HG02763 (cell line): ENCODE data around the gene ARPC5L.
A peak's percentile ranks its signal among the peaks of the same experiment; 100 is the strongest.

Experiments used
- ATAC-seq: cut with Tn5 transposase; IDR thresholded peaks from one replicate; pipeline ENCODE4 v1.9.1; 2021; ENCODE audit warnings: mild to moderate bottlenecking, moderate library complexity; ENCODE audit not compliant: unreplicated experiment

The ARPC5L gene

GRCh38 chr9:124863371-124863871 is 1.5 kb downstream of the ARPC5L start:
- no peak for ATAC-seq

DNA sequence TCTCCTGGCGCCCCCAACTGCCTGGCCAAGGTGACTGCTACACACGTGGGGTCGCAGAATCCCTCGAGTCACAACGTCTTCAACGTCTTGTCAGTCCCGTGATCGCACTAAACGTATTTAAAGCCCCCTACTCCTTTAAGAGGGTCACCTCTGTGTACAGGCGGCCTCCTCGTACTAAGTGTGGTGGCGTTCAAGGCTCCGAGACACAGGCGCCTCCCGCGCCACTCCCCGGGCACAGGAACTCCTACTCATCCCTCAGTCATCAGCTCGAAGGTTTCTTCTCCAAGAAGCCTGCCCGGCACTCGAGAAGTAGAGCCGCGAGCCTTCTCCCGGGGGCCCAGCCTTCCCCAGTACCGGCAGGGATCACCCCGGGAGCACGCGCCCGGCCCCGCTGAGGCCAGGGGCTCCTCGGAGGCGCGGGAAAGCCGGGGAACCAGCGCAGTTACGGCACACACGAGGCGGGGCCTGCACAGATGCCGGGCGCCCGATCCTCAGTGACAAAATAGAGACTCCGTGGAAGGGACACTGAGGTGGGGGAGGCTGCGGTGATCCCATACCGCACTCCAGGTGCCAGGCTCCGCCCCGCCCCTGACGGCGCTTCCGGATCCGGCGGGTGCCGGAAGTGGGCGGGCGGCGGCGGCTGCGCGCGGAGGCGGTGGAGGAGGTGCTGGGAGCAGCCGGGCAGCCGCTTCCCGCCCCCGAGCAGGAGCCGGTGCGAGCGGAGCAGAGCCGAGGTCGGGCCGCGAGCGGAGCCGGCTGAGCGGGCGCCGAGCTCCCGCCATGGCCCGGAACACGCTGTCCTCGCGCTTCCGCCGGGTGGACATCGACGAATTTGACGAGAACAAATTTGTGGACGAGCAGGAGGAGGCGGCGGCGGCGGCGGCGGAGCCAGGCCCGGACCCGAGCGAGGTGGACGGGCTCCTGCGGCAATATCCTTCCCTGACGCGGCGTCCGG is 6.9 kb downstream of the ARPC5L start:
- ATAC-seq = peak; percentile 66

DNA sequence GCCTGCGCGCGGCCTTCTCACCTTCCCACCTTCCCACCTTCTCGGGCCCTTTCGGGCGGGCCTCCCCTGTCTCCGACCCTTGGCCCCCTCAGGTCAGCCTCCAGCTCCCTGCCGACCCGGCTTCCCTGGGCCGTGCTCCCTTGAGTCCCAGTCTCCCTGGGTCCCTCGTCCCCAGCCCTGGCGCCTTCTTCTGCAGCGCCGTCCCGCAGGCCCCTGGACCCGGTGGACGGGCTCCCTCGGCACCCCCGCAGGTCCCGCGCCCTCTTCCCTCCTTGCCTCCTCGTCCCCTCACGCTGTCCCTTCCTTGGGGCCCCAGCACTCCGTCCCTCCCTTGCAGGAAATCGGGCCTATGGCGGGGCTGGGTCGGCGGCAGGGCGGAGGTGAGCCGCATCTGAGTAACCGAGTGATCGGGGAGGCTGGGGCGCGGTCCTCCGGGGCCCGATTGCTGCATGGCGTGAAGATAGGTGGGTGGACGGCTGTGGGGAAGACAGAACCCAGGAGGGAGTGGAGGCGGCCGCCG is 7.6 kb downstream of the ARPC5L start:
- ATAC-seq = peak; percentile 1

GRCh38 chr9:124869986-124870560 is 8.1 kb downstream of the ARPC5L start:
- no peak for ATAC-seq

GRCh38 chr9:124870723-124871122 is 8.8 kb downstream of the ARPC5L start:
- ATAC-seq = no peak

GRCh38 chr9:124871156-124871561 is 9.2 kb downstream of the ARPC5L start:
- no peak for ATAC-seq

DNA sequence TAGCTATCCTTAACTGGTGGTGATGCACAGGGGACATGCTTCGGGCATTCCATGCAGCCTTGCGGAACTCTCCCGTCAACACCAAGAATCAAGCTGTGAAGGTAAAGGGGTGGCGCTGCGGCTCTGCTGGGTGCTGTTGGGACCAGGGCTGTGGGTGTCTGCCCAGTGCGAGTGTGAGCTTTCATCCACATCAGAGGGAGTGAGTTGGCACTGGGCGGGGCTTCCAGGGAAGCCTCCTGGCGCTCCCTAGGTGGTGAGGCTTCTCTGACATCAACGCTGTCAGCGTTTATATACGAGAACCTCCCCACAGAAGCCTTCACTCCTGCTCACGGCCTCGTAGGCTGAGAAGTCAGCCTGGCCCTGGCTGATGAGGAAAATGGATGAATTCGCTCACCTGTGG is 11.7 kb downstream of the ARPC5L start:
- no peak for ATAC-seq

- no peak for ATAC-seq
Measured at GRCh38 chr9:124875501-124875900, 13.6 kb downstream of the ARPC5L start.

GRCh38 chr9:124877021-124877782 is 15.3 kb downstream of the ARPC5L start:
- ATAC-seq = no peak

GRCh38 chr9:124878021-124878420 is 16.1 kb downstream of the ARPC5L start:
- no peak for ATAC-seq

DNA sequence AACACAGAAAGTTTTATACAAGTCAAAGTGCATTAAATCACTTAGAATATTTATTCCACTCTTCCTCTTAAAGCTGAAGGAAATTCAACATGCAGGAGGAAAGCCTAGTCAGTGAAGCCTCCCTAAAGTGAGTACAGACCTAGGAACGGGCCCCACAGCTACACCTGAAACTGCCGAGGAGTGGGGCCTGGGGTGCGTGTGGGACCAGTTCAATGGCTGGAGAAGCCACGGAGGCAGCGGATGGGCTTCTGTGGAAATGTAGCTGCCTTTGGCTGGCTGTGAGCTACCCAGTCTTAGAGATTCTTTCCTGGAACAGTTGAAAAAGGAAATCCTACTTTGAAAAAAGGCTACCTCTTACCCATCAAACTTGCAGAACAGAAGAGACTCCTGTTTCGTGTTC is 16.6 kb downstream of the ARPC5L start:
- ATAC-seq = no peak

GRCh38 chr9:124879226-124879625 is 17.3 kb downstream of the ARPC5L start:
- ATAC-seq = no peak

DNA sequence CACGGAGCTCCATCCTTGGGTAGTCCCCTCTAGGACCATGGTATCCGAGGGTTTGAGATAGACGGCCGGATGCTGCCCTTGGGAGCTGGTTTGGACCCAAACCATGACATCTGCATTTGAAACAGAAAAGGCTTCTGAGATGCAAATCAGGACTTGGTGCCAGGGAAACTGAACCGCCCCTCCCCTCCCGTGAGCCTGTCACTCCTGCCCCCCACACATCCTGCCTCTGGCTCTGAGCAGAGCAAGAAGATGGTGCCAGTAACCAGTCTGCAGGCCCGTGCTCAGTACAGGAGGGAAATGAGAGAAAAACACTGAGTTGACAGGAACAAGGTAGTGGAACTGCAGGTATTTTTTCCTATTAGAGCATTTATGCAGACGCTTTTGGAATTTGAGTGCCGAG is 18.6 kb downstream of the ARPC5L start:
- no peak for ATAC-seq

DNA sequence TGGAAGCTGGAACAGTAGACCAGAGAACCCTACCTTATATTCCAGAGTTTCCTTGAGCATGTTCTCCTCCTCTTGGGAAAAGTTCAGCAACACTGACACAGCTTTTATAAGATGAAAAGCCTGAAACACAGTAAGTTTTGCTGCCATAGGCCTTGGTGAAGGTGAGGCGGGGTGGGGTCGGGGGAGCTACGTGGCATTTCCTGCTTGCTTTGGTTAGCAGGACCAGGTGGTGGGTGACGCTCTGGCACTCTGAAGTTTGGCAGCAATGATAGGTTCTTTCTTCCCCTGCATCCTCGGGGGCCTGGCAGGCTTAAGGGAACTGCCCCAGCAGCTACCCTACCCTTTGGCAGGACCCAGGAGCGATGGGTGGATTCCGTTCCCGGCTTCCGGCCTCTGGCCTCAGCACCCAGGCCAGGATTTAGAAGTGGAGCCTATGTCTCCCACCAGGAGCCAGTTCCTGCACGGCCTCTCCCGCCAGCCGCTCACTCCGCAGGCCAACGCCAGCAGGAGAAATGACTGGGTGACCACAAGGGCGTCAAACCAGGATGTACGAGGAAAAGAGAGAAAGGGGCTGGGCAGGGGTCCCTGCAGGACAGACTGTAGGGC is 19.3 kb downstream of the ARPC5L start:
- no peak for ATAC-seq

DNA sequence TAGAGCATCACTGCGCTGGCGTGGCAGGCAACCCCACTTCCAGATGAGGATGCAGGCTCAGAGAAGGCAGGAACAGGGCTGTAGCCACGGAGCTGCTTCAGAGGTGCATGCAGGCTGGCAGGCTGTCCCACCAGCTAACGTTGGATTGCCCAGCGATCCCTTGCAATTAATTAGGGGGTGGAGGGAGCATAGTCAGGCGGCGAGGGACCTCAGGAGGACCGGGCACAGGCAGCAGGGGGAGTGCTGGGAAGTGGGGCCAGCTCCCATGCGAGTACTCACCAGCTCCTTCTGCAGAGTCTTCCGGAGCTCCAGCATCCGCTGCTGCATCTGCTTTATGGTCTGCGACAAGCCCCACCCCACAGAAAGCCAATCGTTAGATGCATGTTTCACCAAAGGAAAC is 20.3 kb downstream of the ARPC5L start:
- ATAC-seq = no peak

DNA sequence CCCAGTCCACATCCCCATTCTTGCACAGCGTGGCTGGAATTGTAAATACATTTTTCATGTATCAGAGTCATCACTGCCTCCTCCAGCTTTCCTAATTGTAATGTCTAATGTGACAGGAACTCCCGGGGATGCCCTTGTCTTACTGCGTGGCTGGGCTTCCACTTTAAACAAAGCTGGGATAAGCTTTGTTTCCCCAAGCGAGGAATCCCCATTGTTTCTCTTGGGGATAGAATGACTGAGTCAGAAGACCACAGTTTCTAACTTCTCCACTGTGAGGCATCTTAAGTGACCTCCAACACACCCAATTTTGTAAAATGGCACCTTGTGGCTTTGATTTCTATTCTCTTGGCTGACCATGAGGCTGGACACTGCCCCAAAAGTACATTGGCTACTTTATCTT is 22.4 kb downstream of the ARPC5L start:
- ATAC-seq = no peak

DNA sequence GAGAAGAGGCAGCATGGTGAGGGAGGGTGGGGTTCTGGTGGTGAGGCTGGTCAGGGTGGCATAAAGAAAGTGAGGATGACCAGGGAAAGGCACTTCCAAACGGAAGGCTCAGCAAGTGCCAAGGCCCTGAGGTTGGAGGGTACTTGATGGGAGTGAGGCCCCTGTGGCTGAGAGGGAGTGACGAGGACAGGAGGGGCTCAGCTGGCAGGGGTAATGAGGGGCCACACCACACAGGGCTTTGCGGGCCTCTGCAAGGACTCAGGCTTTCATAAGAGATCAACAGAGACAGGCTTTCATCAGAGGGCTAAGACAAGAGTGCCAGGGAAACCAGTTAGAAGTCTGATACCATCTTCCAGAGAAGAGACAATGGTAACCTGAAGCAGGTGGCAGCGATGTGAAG is 23.6 kb downstream of the ARPC5L start:
- ATAC-seq = no peak

- no peak for ATAC-seq
Measured at GRCh38 chr9:124886461-124886860, 24.5 kb downstream of the ARPC5L start.

DNA sequence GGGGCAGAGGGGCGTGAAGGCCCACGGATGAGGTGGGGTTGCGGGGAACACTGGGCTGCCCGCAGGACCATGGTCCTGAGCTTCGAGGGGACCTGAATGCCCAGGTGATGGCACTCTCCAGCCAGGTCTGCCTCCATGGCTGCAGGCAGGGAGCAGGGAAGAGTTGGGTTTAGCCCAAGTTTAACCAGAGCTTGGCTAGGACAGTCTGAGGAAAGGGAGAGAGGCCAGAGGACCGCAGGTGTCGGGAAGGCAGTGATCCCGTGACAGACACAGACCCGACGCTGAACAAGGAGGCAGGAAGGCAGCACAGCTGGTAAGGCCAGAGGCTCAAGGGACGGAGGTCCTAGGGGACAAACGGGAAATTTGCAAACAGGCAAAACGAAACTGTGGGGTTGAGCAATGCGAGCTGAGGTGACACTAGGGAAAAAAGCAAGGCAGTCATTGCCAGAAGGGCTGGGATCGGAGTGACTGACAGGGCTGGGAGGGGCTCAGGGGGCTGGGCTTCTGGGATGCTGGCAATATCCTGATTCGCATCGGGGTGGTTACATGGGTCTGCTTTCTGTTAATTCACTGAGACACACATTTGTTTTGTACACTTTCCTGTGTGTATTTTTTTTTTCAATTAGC is 25.0 kb downstream of the ARPC5L start:
- no peak for ATAC-seq

GRCh38 chr9:124887832-124888231 is 25.9 kb downstream of the ARPC5L start:
- ATAC-seq = no peak
